ENCODE results near the gene LENEP. TPM values are rescaled to one million over a fixed set of nuclear protein-coding genes. Genes with fewer than 3 reads are reported as not detected.
A peak's percentile ranks its signal among the peaks of the same experiment; 100 is the strongest.

LENEP gene
- total RNA-seq, 1 donor from 2014 or later: not detected

GRCh38 chr1:155038602-155039307 is 45.4 kb downstream of the LENEP start:
- peak overlapping the region; percentile 28 for H3K27ac Mint-ChIP-seq (ENCODE audit: unreplicated experiment)
- H3K27me3 Mint-ChIP-seq (ENCODE audit: low read depth, unreplicated experiment): peaks cover 23% of the 10 kb centered on the region
- Histone ChIP-seq H3K4me1 (ENCODE audit: insufficient read depth, low read length) (peaks cover 4% of the 10 kb centered on the region), H3K79me2 (ENCODE audit: insufficient read depth, low read length) (no peaks in the 10 kb centered on the region), H3K9ac (ENCODE audit: low read length) (no peak overlapping the region), H3K4me3 (ENCODE audit: insufficient read depth, low read depth, low read length) (no peak overlapping the region), H3K27ac (ENCODE audit: low read depth, low read length) (no peak overlapping the region), H3K36me3 (ENCODE audit: insufficient read depth, low read length) (no peaks in the 10 kb centered on the region), H3K27me3 (ENCODE audit: insufficient read depth, low read length) (peaks cover 10% of the 10 kb centered on the region), H3K9me3 (ENCODE audit: insufficient read depth, low read depth, low read length) (no peaks in the 10 kb centered on the region), H4K20me1 (ENCODE audit: insufficient read depth, low read length) (no peaks in the 10 kb centered on the region), H3K4me2 (ENCODE audit: low read length) (no peak overlapping the region), H2AFZ (ENCODE audit: low read depth, low read length) (no peak overlapping the region)
- FAIRE-seq (no peak), DNase-seq (ENCODE audit: low read depth) (peak; percentile 10)
- H3K9me3 Mint-ChIP-seq (ENCODE audit: unreplicated experiment): peaks cover 2% of the 10 kb centered on the region
- H3K4me3 Mint-ChIP-seq (ENCODE audit: unreplicated experiment): no peak overlapping the region
- peaks cover 8% of the 10 kb centered on the region for H3K36me3 Mint-ChIP-seq (ENCODE audit: low read depth, unreplicated experiment)
- H3K4me1 Mint-ChIP-seq (ENCODE audit: low read depth, unreplicated experiment): peaks cover 13% of the 10 kb centered on the region
- no peak for TF ChIP-seq EZH2 (IDR thresholded peaks at IDR 0.05; ENCODE audit: insufficient read depth, low read length)

- no peaks in the 10 kb centered on the region for H3K9me3 ChIP-seq (ENCODE audit: insufficient read depth, low read depth, low read length)
- TF ChIP-seq CTCF (IDR thresholded peaks at IDR 0.05; ENCODE audit: insufficient read depth, low read depth, low read length): no peak
- no peak for TF ChIP-seq EZH2 (IDR thresholded peaks at IDR 0.05; ENCODE audit: insufficient read depth, low read length)
- no peak overlapping the region for H3K27ac ChIP-seq (ENCODE audit: low read depth, low read length)
- H2AFZ ChIP-seq (ENCODE audit: low read depth, low read length): no peak overlapping the region
- no peaks in the 10 kb centered on the region for H3K79me2 ChIP-seq (ENCODE audit: insufficient read depth, low read length)
- no peaks in the 10 kb centered on the region for H4K20me1 ChIP-seq (ENCODE audit: insufficient read depth, low read length)
- no peak overlapping the region for H3K4me3 Mint-ChIP-seq (ENCODE audit: unreplicated experiment)
- DNase-seq (ENCODE audit: low read depth) (no peak), FAIRE-seq (no peak)
- H3K9ac ChIP-seq (ENCODE audit: low read length): no peak overlapping the region
- no peaks in the 10 kb centered on the region for H3K36me3 ChIP-seq (ENCODE audit: insufficient read depth, low read length)
- H3K4me1 Mint-ChIP-seq (ENCODE audit: low read depth, unreplicated experiment): peaks cover 13% of the 10 kb centered on the region
- H3K36me3 Mint-ChIP-seq (ENCODE audit: low read depth, unreplicated experiment): peaks cover 4% of the 10 kb centered on the region
- peaks cover 2% of the 10 kb centered on the region for H3K9me3 Mint-ChIP-seq (ENCODE audit: unreplicated experiment)
- no peak overlapping the region for H3K4me2 ChIP-seq (ENCODE audit: low read length)
- peaks cover 4% of the 10 kb centered on the region for H3K4me1 ChIP-seq (ENCODE audit: insufficient read depth, low read length)
- H3K4me3 ChIP-seq (ENCODE audit: insufficient read depth, low read depth, low read length): no peak overlapping the region
- peaks cover 19% of the 10 kb centered on the region for H3K27me3 Mint-ChIP-seq (ENCODE audit: low read depth, unreplicated experiment)
- H3K27me3 ChIP-seq (ENCODE audit: insufficient read depth, low read length): peaks cover 10% of the 10 kb centered on the region
- no peak overlapping the region for H3K27ac Mint-ChIP-seq (ENCODE audit: unreplicated experiment)
Observed at GRCh38 chr1:155039308-155039669, 45.9 kb downstream of the LENEP start.

- peaks cover 16% of the 10 kb centered on the region for H3K4me1 ChIP-seq (ENCODE audit: insufficient read depth, low read length)
- no peak overlapping the region for H3K4me2 ChIP-seq (ENCODE audit: low read length)
- Mint-ChIP-seq H3K9me3 (ENCODE audit: unreplicated experiment) (peaks cover 2% of the 10 kb centered on the region), H3K36me3 (ENCODE audit: low read depth, unreplicated experiment) (no peaks in the 10 kb centered on the region), H3K4me3 (ENCODE audit: unreplicated experiment) (no peak overlapping the region), H3K27me3 (ENCODE audit: low read depth, unreplicated experiment) (peaks cover 16% of the 10 kb centered on the region), H3K27ac (ENCODE audit: unreplicated experiment) (no peak overlapping the region), H3K4me1 (ENCODE audit: low read depth, unreplicated experiment) (peaks cover 22% of the 10 kb centered on the region)
- H3K9ac ChIP-seq (ENCODE audit: low read length): no peak overlapping the region
- H3K4me3 ChIP-seq (ENCODE audit: insufficient read depth, low read depth, low read length): no peak overlapping the region
- FAIRE-seq (no peak), DNase-seq (ENCODE audit: low read depth) (no peak)
- H3K27ac ChIP-seq (ENCODE audit: low read depth, low read length): no peak overlapping the region
- peaks cover 3% of the 10 kb centered on the region for H4K20me1 ChIP-seq (ENCODE audit: insufficient read depth, low read length)
- H3K9me3 ChIP-seq (ENCODE audit: insufficient read depth, low read depth, low read length): no peaks in the 10 kb centered on the region
- H3K79me2 ChIP-seq (ENCODE audit: insufficient read depth, low read length): no peaks in the 10 kb centered on the region
- TF ChIP-seq CTCF (IDR thresholded peaks at IDR 0.05; ENCODE audit: insufficient read depth, low read depth, low read length) (no peak), EZH2 (IDR thresholded peaks at IDR 0.05; ENCODE audit: insufficient read depth, low read length) (no peak)
- no peaks in the 10 kb centered on the region for H3K36me3 ChIP-seq (ENCODE audit: insufficient read depth, low read length)
- peaks cover 10% of the 10 kb centered on the region for H3K27me3 ChIP-seq (ENCODE audit: insufficient read depth, low read length)
- no peak overlapping the region for H2AFZ ChIP-seq (ENCODE audit: low read depth, low read length)
Observed at GRCh38 chr1:155040358-155041093, 47.1 kb downstream of the LENEP start.
